Keratinocyte (primary cell): ENCODE data around the gene SLC39A5. TPM values are rescaled to one million over a fixed set of nuclear protein-coding genes. Genes with fewer than 3 reads are reported as not detected.

Experiments used
- DNase-seq: peaks from one replicate; pipeline ENCODE4 v3.0.0-alpha.2; 2011; ENCODE audit warnings: low read depth, missing footprints, low spot score
- FAIRE-seq: peaks from 2 replicates; lab custom pipeline; 2011; peaks lifted over from hg19 to GRCh38; lab: Jason Lieb, UNC
- H2AFZ ChIP-seq: 2 replicates; pipeline ENCODE4 v1.6.0; 2012; ENCODE audit warnings: low read length, control low read depth, inconsistent platforms; ENCODE audit not compliant: control insufficient read depth
- H3K27ac ChIP-seq: 2 replicates; pipeline ENCODE4 v1.5.1; 2011; ENCODE audit warnings: low read length; ENCODE audit not compliant: control insufficient read depth, insufficient read depth
- H3K27me3 ChIP-seq: 3 replicates; pipeline ENCODE4 v1.6.0; 2011; ENCODE audit warnings: low read length; ENCODE audit not compliant: control insufficient read depth, insufficient read depth; ENCODE audit errors: extremely low read depth
- H3K36me3 ChIP-seq, 2 experiments: 2 replicates in 1 of 2; 3 replicates in 1 of 2; pipeline ENCODE4 v1.5.1; 2011; ENCODE audit warnings: low read length in 2 of 2, mild to moderate bottlenecking in 1 of 2; ENCODE audit not compliant: control insufficient read depth in 2 of 2, insufficient read depth in 2 of 2; ENCODE audit errors: extremely low read depth in 1 of 2
- H3K4me1 ChIP-seq: 3 replicates; pipeline ENCODE4 v1.5.1; 2011; ENCODE audit warnings: low read length; ENCODE audit not compliant: control insufficient read depth, insufficient read depth; ENCODE audit errors: extremely low read depth
- H3K4me2 ChIP-seq: 3 replicates; pipeline ENCODE4 v1.6.0; 2011; ENCODE audit warnings: low read depth, low read length; ENCODE audit not compliant: control insufficient read depth, insufficient read depth; ENCODE audit errors: extremely low read depth
- H3K4me3 ChIP-seq, 3 experiments: fragments of 200-600 bp in 1 of 3; sonication (generic) in 1 of 3; 2 replicates in 2 of 3; 3 replicates in 1 of 3; pipeline ENCODE4 v1.5.1; 2011 to 2016; ENCODE audit warnings: low read length in 3 of 3, mild to moderate bottlenecking in 3 of 3, control low read depth in 2 of 3, inconsistent platforms in 1 of 3, low read depth in 1 of 3, mixed read lengths in 1 of 3, mixed run types in 1 of 3, moderate library complexity in 1 of 3; ENCODE audit not compliant: control insufficient read depth in 2 of 3, insufficient read depth in 2 of 3; ENCODE audit errors: extremely low read depth in 1 of 3
- H3K79me2 ChIP-seq: 2 replicates; pipeline ENCODE4 v1.6.0; 2012; ENCODE audit warnings: low read length; ENCODE audit not compliant: control insufficient read depth, insufficient read depth
- H3K9ac ChIP-seq: 3 replicates; pipeline ENCODE4 v1.6.0; 2011; ENCODE audit warnings: low read length; ENCODE audit not compliant: control insufficient read depth, insufficient read depth; ENCODE audit errors: extremely low read depth
- H3K9me1 ChIP-seq: 3 replicates; pipeline ENCODE4 v1.6.0; 2011; ENCODE audit warnings: low read length; ENCODE audit not compliant: control insufficient read depth, insufficient read depth; ENCODE audit errors: extremely low read depth
- H3K9me3 ChIP-seq: 2 replicates; pipeline ENCODE4 v1.5.1; 2012; ENCODE audit warnings: low read depth, low read length; ENCODE audit not compliant: control insufficient read depth
- H4K20me1 ChIP-seq: 3 replicates; pipeline ENCODE4 v1.6.0; 2011; ENCODE audit warnings: low read length; ENCODE audit not compliant: control insufficient read depth, insufficient read depth; ENCODE audit errors: extremely low read depth
- CTCF ChIP-seq, 3 experiments: IDR thresholded peaks in 1 of 3; conservative IDR thresholded peaks in 1 of 3; optimal IDR thresholded peaks in 1 of 3; 2 replicates in 2 of 3; 3 replicates in 1 of 3; pipeline versions ENCODE3 to v1.5.1; 2011; ENCODE audit warnings: low read length in 3 of 3, mild to moderate bottlenecking in 3 of 3, moderate library complexity in 2 of 3, control low read depth in 1 of 3, inconsistent platforms in 1 of 3; ENCODE audit not compliant: insufficient read depth in 2 of 3; ENCODE audit errors: extremely low read depth in 1 of 3
- EZH2 ChIP-seq: IDR thresholded peaks from one replicate; pipeline ENCODE4 v1.6.1; 2012; ENCODE audit warnings: inconsistent platforms, mild to moderate bottlenecking, low read length, moderate library complexity
- dilution Hi-C: fragments of 300-500 bp; cut with MboI; formaldehyde crosslinking; loops from one replicate; pipeline ENCODE4 v1.7.0; 2020; ENCODE audit warnings: low sequenced_read_pairs; ENCODE audit not compliant: extremely low pct_ligation_motif_present
- polyA minus RNA-seq, 3 experiments: library from RNA; depleted of rRNA, polyadenylated mRNA; stranded (reverse); fragments of >200 nt; gene quantifications; 1 replicate in 1 of 3; 2 replicates in 1 of 3; 3 replicates in 1 of 3; pipeline ENCODE4 v1.2.3, GENCODE V29; 2011
- polyA plus RNA-seq, 5 experiments: library from polyadenylated mRNA; depleted of rRNA in 3 of 5; stranded (reverse) in 3 of 5; stranded (forward) in 1 of 5; unstranded in 1 of 5; fragments of >200 nt; gene quantifications; 1 replicate in 1 of 5; 2 replicates in 3 of 5; 3 replicates in 1 of 5; pipeline versions ENCODE4 v1.2.1 to v1.2.3, GENCODE V29; 2011 to 2012; ENCODE audit warnings: missing spikeins in 2 of 5, low read depth in 1 of 5, low replicate concordance in 1 of 5

SLC39A5 gene
- 0.09 TPM in 1 of 3 replicates, not detected in the others for polyA plus RNA-seq
- polyA plus RNA-seq (2011; ENCODE audit: low read depth) = not detected
- not detected in 2 replicates for polyA plus RNA-seq (2011; cell fraction: cytosol; rRNA removed)
- polyA plus RNA-seq (2011; cell fraction: nucleus; rRNA removed) = 0.15 TPM in 1 of 2 replicates, not detected in the other
- polyA plus RNA-seq (2012; ENCODE audit: low replicate concordance) = not detected in 2 replicates
- 1.2 TPM in 1 of 3 replicates, not detected in the others for polyA minus RNA-seq
- not detected for polyA minus RNA-seq (2011; cell fraction: cytosol; rRNA and poly(A)+ RNA removed)
- polyA minus RNA-seq (2011; cell fraction: nucleus; rRNA and poly(A)+ RNA removed) = not detected in 2 replicates

- Histone ChIP-seq H3K27me3 (no peaks in the 10 kb centered on the region), H3K27ac (no peak within 1 kb of the TSS), H3K36me3 (peaks cover 0 to 4% of the 10 kb centered on the region in 2 experiments), H3K9me3 (no peaks in the 10 kb centered on the region), H3K79me2 (no peaks in the 10 kb centered on the region), H2AFZ (no peak within 1 kb of the TSS), H3K4me3 (no peak within 1 kb of the TSS), H3K9me1 (no peaks in the 10 kb centered on the region), H4K20me1 (no peaks in the 10 kb centered on the region), H3K4me2 (no peak within 1 kb of the TSS), H3K9ac (no peak within 1 kb of the TSS), H3K4me1 (peaks cover 3% of the 10 kb centered on the region)
- no peak for DNase-seq
- dilution Hi-C loops = no loop called here
- TF ChIP-seq EZH2 = no peak
- no peak for TF ChIP-seq CTCF (optimal IDR thresholded peaks at IDR 0.05 in 1 of 3, IDR thresholded peaks at IDR 0.05 in 1 of 3, conservative IDR thresholded peaks at IDR 0.05 in 1 of 3; ENCODE audit: extremely low read depth in 1 of 3, insufficient read depth in 2 of 3, low read length in 3 of 3)
- no peak for FAIRE-seq
These were observed at the start of gene SLC39A5 for GRCh38 chr12:56229916-56230431. Gene SLC39A5 (plus strand): TSS chr12:56230051. CDS start chr12:56231275, 1,224 bp downstream.

- no peak overlapping the region for H3K27ac ChIP-seq
These were observed 42.9 kb upstream of the SLC39A5 start for GRCh38 chr12:56186957-56187356.

More at GRCh38 chr12:56186957-56187356, 42.9 kb upstream of the SLC39A5 start:
- FAIRE-seq (no peak), DNase-seq (no peak)
- Histone ChIP-seq H4K20me1 (no peaks in the 10 kb centered on the region), H3K9me3 (no peaks in the 10 kb centered on the region), H3K4me2 (no peak overlapping the region), H3K79me2 (peaks cover 27% of the 10 kb centered on the region), H3K4me3 (no peak overlapping the region), H2AFZ (no peak overlapping the region), H3K36me3 (peaks cover 14 to 22% of the 10 kb centered on the region in 2 experiments), H3K4me1 (peaks cover 13% of the 10 kb centered on the region), H3K9me1 (no peaks in the 10 kb centered on the region), H3K9ac (no peak overlapping the region), H3K27me3 (no peaks in the 10 kb centered on the region)
- no peak for TF ChIP-seq CTCF (optimal IDR thresholded peaks at IDR 0.05 in 1 of 3, IDR thresholded peaks at IDR 0.05 in 1 of 3, conservative IDR thresholded peaks at IDR 0.05 in 1 of 3; ENCODE audit: extremely low read depth in 1 of 3, insufficient read depth in 2 of 3, low read length in 3 of 3)
- no peak for TF ChIP-seq EZH2
- dilution Hi-C loops = no loop called here
